ENCODE results near the gene CLCN7. TPM values are rescaled to one million over a fixed set of nuclear protein-coding genes. Genes with fewer than 3 reads are reported as not detected.

The CLCN7 gene
- total and polyA plus RNA-seq, 9 of the 15 experiments (the other 6 are each of a cell fraction or from before 2014, with no cell fraction given): 0.06 to 126 (median 18.7) TPM

DNA sequence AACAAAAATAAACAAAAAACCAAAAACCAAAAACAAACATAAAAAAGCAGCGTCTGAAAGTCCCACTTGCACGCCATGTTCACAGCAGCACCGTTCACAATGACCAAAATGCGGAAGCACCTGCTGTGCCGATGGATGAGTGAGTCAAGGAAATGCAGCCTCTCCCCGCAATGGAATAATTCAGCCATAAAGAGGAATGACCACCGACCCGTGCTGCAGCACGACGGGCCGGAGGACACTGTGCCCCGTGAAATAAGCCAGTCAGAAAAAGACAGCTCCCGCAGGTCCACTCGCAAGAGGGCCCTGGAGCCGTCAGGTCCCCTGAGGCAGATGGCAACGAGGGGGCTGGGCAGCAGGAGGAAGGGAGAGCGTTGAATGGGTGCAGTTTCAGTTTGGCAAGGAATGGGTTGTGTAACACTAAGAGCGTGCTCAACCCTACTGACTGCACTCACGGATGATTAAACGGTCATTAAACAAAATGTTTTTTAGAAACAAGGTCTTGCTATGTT is 5.1 kb downstream of the CLCN7 start (continued):
- TF ChIP-seq, protein P1, sequence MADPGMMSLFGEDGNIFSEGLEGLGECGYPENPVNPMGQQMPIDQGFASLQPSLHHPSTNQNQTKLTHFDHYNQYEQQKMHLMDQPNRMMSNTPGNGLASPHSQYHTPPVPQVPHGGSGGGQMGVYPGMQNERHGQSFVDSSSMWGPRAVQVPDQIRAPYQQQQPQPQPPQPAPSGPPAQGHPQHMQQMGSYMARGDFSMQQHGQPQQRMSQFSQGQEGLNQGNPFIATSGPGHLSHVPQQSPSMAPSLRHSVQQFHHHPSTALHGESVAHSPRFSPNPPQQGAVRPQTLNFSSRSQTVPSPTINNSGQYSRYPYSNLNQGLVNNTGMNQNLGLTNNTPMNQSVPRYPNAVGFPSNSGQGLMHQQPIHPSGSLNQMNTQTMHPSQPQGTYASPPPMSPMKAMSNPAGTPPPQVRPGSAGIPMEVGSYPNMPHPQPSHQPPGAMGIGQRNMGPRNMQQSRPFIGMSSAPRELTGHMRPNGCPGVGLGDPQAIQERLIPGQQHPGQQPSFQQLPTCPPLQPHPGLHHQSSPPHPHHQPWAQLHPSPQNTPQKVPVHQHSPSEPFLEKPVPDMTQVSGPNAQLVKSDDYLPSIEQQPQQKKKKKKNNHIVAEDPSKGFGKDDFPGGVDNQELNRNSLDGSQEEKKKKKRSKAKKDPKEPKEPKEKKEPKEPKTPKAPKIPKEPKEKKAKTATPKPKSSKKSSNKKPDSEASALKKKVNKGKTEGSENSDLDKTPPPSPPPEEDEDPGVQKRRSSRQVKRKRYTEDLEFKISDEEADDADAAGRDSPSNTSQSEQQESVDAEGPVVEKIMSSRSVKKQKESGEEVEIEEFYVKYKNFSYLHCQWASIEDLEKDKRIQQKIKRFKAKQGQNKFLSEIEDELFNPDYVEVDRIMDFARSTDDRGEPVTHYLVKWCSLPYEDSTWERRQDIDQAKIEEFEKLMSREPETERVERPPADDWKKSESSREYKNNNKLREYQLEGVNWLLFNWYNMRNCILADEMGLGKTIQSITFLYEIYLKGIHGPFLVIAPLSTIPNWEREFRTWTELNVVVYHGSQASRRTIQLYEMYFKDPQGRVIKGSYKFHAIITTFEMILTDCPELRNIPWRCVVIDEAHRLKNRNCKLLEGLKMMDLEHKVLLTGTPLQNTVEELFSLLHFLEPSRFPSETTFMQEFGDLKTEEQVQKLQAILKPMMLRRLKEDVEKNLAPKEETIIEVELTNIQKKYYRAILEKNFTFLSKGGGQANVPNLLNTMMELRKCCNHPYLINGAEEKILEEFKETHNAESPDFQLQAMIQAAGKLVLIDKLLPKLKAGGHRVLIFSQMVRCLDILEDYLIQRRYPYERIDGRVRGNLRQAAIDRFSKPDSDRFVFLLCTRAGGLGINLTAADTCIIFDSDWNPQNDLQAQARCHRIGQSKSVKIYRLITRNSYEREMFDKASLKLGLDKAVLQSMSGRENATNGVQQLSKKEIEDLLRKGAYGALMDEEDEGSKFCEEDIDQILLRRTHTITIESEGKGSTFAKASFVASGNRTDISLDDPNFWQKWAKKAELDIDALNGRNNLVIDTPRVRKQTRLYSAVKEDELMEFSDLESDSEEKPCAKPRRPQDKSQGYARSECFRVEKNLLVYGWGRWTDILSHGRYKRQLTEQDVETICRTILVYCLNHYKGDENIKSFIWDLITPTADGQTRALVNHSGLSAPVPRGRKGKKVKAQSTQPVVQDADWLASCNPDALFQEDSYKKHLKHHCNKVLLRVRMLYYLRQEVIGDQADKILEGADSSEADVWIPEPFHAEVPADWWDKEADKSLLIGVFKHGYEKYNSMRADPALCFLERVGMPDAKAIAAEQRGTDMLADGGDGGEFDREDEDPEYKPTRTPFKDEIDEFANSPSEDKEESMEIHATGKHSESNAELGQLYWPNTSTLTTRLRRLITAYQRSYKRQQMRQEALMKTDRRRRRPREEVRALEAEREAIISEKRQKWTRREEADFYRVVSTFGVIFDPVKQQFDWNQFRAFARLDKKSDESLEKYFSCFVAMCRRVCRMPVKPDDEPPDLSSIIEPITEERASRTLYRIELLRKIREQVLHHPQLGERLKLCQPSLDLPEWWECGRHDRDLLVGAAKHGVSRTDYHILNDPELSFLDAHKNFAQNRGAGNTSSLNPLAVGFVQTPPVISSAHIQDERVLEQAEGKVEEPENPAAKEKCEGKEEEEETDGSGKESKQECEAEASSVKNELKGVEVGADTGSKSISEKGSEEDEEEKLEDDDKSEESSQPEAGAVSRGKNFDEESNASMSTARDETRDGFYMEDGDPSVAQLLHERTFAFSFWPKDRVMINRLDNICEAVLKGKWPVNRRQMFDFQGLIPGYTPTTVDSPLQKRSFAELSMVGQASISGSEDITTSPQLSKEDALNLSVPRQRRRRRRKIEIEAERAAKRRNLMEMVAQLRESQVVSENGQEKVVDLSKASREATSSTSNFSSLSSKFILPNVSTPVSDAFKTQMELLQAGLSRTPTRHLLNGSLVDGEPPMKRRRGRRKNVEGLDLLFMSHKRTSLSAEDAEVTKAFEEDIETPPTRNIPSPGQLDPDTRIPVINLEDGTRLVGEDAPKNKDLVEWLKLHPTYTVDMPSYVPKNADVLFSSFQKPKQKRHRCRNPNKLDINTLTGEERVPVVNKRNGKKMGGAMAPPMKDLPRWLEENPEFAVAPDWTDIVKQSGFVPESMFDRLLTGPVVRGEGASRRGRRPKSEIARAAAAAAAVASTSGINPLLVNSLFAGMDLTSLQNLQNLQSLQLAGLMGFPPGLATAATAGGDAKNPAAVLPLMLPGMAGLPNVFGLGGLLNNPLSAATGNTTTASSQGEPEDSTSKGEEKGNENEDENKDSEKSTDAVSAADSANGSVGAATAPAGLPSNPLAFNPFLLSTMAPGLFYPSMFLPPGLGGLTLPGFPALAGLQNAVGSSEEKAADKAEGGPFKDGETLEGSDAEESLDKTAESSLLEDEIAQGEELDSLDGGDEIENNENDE (IDR thresholded peaks at IDR 0.05; ENCODE audit: low read depth, low read length): no peak
- TF ChIP-seq SOX6 (IDR thresholded peaks at IDR 0.05): no peak
- no peak for TF ChIP-seq ARID3A (IDR thresholded peaks at IDR 0.05; ENCODE audit: borderline replicate concordance, low read depth, low read length)
- TF ChIP-seq, protein P2, sequence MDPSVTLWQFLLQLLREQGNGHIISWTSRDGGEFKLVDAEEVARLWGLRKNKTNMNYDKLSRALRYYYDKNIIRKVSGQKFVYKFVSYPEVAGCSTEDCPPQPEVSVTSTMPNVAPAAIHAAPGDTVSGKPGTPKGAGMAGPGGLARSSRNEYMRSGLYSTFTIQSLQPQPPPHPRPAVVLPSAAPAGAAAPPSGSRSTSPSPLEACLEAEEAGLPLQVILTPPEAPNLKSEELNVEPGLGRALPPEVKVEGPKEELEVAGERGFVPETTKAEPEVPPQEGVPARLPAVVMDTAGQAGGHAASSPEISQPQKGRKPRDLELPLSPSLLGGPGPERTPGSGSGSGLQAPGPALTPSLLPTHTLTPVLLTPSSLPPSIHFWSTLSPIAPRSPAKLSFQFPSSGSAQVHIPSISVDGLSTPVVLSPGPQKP (CRISPR knock-in tag; IDR thresholded peaks at IDR 0.05): no peak
- TF ChIP-seq FOXP4 (CRISPR knock-in tag; IDR thresholded peaks at IDR 0.05; ENCODE audit: borderline replicate concordance): no peak

Data from K562 (cell line).